ENCODE results near the gene AGK.

DNA sequence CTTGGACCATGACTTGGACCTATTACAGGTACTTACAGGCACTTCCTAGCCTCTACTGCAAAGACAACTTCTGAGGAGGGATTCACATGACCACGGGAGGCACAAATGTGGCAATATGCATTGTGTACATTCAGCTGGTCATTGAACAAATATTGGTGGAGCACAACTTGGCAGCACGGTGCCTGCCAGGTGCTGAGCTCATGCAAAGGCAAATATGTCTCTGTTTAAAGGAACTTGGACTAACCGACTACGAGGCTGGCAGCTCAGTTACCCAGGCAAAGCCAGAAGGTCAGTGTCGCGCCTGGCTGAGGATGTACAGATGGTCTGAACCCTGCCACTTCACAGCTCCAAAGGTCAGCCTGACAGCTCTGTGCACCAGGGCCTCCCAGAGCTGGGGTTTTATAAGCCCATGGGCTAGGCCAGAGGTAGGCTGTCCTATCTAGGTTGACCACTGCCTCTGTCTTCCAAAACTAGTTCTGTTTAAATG is 144.6 kb downstream of the AGK start:
- TF ChIP-seq, protein P1, sequence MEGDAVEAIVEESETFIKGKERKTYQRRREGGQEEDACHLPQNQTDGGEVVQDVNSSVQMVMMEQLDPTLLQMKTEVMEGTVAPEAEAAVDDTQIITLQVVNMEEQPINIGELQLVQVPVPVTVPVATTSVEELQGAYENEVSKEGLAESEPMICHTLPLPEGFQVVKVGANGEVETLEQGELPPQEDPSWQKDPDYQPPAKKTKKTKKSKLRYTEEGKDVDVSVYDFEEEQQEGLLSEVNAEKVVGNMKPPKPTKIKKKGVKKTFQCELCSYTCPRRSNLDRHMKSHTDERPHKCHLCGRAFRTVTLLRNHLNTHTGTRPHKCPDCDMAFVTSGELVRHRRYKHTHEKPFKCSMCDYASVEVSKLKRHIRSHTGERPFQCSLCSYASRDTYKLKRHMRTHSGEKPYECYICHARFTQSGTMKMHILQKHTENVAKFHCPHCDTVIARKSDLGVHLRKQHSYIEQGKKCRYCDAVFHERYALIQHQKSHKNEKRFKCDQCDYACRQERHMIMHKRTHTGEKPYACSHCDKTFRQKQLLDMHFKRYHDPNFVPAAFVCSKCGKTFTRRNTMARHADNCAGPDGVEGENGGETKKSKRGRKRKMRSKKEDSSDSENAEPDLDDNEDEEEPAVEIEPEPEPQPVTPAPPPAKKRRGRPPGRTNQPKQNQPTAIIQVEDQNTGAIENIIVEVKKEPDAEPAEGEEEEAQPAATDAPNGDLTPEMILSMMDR (IDR thresholded peaks at IDR 0.05): no peak
- TF ChIP-seq POLR2A (IDR thresholded peaks at IDR 0.05): no peak

All from uterus (tissue), 2 donors.